Esophagus squamous epithelium (tissue), 5 donors: ENCODE measurements around the gene PTCD3. TPM values are rescaled to one million over a fixed set of nuclear protein-coding genes. Genes with fewer than 3 reads are reported as not detected.

ENCODE experiments used
- DNase-seq: peaks from one replicate; lab custom pipeline; 2025; lab: John Stamatoyannopoulos, UW
- H3K27ac ChIP-seq, 4 donors: fragments of 200-600 bp; sonication (generic); one replicate each; pipeline ENCODE4 v1.5.1; 2016 to 2019; ENCODE audit warnings: mild to moderate bottlenecking in 1 of 4
- H3K27me3 ChIP-seq, 4 donors: fragments of 200-600 bp; sonication (generic); 1 replicate in 3 of 4; 2 replicates in 1 of 4; pipeline versions ENCODE4 v1.5.1 to v1.6.0; 2017 to 2021; ENCODE audit warnings: antibody characterized with exemption in 1 of 4
- H3K36me3 ChIP-seq, 3 donors: fragments of 200-600 bp; sonication (generic); one replicate each; pipeline ENCODE4 v1.5.1; 2016 to 2019
- H3K4me1 ChIP-seq, 3 donors: fragments of 200-600 bp; sonication (generic); one replicate each; pipeline ENCODE4 v1.5.1; 2017 to 2019
- H3K4me3 ChIP-seq, 4 donors: fragments of 200-600 bp; sonication (generic); 1 replicate in 3 of 4; 2 replicates in 1 of 4; pipeline ENCODE4 v1.5.1; 2016 to 2019; ENCODE audit warnings: mild to moderate bottlenecking in 2 of 4, moderate library complexity in 1 of 4
- H3K9me3 ChIP-seq, 3 donors: fragments of 200-600 bp; sonication (generic); one replicate each; pipeline ENCODE4 v1.5.1; 2016 to 2019
- POLR2A ChIP-seq, 4 donors: fragments of 450-650 bp; IDR thresholded peaks; one replicate each; pipeline ENCODE4 v1.6.1; 2017; ENCODE audit warnings: antibody characterized with exemption in 4 of 4, mild to moderate bottlenecking in 4 of 4, moderate library complexity in 3 of 4
- WGBS, 2 donors: methylation state at CpG; one replicate each; pipeline ENCODE4 v1.1.5; 2018; 5-methylcytosine and 5-hydroxymethylcytosine counted together
- intact Hi-C: fragments of 100-400 bp; cut with DNase I; formaldehyde crosslinking; loops from one replicate; pipeline ENCODE4 v1.15.0; 2022
- small RNA-seq, 4 donors: library from RNA; depleted of rRNA; stranded (forward); fragments of <200 nt; gene quantifications; one replicate each; pipeline ENCODE3, GENCODE V24; 2016
- total RNA-seq, 4 donors: library from RNA; depleted of rRNA; stranded (reverse); fragments of >200 nt; gene quantifications; one replicate each; pipeline ENCODE4 v1.1.0, GENCODE V29; 2016
- TF ChIP-seq, protein P1 (sequence below), 6 experiments: fragments of 450-650 bp in 4 of 6; fragments of 200-600 bp in 2 of 6; sonication (generic) in 2 of 6; IDR thresholded peaks; one replicate each; pipeline ENCODE4 v1.5.1; 2016 to 2019; ENCODE audit warnings: antibody characterized with exemption in 6 of 6, mild to moderate bottlenecking in 4 of 6, moderate library complexity in 4 of 6
- donor health status: DM: yes; HTN: yes; CAD: no.

The PTCD3 gene
- total RNA-seq, 4 donors from 2014 or later, result 16.7 to 63.9 (median 53.1) TPM

DNA sequence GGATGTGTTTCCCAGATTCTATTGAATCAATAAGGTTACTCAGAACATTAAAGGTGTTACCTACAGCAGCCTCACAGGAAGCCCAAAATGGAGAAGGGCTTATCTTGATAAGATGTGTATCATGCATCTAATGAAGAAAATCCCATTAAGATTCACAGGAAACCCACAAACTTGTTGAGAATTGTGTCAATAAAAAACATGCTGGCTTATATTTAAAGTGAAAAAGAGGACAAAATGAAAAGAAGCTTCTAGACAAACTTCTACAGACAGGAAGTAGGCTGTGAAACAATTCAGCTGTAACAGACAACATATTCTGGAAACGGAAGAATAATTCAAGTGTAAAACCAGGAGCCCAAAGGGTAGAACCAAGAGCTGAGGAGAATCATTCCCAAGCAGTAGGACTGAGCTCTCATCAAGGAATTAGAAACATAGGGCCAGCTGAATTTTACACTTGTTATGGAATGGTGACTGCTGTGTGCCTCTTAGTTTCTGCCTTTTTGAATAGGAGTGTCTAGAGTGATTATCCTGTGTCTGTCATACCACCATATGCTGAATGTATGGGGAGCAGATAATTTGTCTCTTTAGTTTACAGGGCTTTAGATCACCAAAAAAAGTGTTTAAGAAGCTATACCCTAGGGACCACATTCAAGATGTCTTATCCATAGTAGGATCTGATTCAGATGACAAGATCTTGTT lies 79.6 kb downstream of the PTCD3 start:
- no peak for DNase-seq
- Histone ChIP-seq H3K4me3 (no peak overlapping the region), H3K36me3 (peaks cover 0 to 26% (median 0%) of the 10 kb centered on the region in 3 donors), H3K4me1 (peaks cover 0 to 51% (median 13%) of the 10 kb centered on the region in 3 donors), H3K27ac (peak overlapping the region in 2 of 4 donors; percentile 26 to 36), H3K9me3 (no peaks in the 10 kb centered on the region), H3K27me3 (no peaks in the 10 kb centered on the region)
- TF ChIP-seq, protein P1, sequence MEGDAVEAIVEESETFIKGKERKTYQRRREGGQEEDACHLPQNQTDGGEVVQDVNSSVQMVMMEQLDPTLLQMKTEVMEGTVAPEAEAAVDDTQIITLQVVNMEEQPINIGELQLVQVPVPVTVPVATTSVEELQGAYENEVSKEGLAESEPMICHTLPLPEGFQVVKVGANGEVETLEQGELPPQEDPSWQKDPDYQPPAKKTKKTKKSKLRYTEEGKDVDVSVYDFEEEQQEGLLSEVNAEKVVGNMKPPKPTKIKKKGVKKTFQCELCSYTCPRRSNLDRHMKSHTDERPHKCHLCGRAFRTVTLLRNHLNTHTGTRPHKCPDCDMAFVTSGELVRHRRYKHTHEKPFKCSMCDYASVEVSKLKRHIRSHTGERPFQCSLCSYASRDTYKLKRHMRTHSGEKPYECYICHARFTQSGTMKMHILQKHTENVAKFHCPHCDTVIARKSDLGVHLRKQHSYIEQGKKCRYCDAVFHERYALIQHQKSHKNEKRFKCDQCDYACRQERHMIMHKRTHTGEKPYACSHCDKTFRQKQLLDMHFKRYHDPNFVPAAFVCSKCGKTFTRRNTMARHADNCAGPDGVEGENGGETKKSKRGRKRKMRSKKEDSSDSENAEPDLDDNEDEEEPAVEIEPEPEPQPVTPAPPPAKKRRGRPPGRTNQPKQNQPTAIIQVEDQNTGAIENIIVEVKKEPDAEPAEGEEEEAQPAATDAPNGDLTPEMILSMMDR (IDR thresholded peaks at IDR 0.05), result no peak
- no peak for TF ChIP-seq POLR2A (IDR thresholded peaks at IDR 0.05)
- WGBS, 2 donors, result 47 to 56% methylated on average over 1 of the region's 1 CpG
- intact Hi-C loops, result no loop called here

DNA sequence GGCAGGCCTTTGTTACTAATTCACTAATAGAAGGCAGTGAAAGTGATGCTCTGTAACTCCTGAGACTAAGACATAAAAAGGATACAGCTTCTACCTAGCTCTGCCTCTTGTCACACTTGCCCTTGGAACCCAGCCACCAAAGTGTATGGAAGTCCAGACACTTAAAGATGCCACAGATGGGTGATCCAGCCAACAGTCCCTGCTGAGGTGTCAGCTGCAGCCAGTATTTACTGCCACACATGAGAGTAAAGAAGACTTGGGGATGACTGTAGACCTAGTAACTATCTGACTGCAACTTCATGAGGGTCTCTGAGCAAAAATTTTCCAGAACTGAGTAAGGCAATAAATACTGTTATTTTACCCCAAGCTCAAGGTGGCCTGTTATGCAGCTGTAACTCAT lies 80.4 kb downstream of the PTCD3 start:
- no peak overlapping the region for H3K4me3 ChIP-seq
- H3K4me1 ChIP-seq, result peaks cover 0 to 59% (median 13%) of the 10 kb centered on the region in 3 donors
- no peak for DNase-seq
- no peaks in the 10 kb centered on the region for H3K27me3 ChIP-seq
- peaks cover 0 to 23% (median 0%) of the 10 kb centered on the region in 3 donors for H3K36me3 ChIP-seq
- intact Hi-C loops, result no loop called here
- no peak for TF ChIP-seq POLR2A (IDR thresholded peaks at IDR 0.05)
- TF ChIP-seq, protein P1 (IDR thresholded peaks at IDR 0.05), result no peak
- peak overlapping the region in 2 of 4 donors; percentile 26 to 36 for H3K27ac ChIP-seq
- no peaks in the 10 kb centered on the region for H3K9me3 ChIP-seq

DNA sequence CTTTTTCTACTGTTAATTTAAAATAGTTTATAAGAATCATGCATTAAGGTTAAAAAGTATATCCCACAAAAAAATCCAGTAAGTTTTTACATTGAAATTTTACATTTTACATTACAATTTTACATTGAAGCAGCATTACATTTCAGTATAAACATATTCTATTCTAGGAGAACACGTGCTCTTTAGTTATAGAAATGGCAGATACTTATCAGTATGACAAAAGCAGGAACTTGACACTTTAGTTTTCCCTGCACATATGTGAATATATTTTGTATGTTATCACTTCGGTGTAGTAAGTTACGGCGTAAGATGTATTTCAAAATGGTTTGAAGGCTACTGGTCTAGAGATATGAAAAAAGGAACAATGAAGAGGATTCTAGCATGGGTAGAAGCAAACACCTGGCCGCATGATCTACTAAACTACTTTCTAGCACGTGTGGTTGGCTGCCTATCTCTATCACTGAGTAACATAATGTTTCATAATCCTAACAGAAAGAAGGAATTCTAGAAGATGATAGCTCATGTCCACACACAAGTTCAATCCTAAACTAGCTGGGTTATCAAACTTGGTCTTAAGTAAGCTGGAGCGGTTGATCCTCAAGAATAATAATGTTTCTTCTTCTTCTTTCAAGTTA lies 83.9 kb downstream of the PTCD3 start:
- TF ChIP-seq POLR2A (IDR thresholded peaks at IDR 0.05), result no peak
- TF ChIP-seq, protein P1 (IDR thresholded peaks at IDR 0.05), result no peak
- 81 to 83% methylated on average over 7 of the region's 7 CpGs for WGBS, 2 donors
- Histone ChIP-seq H3K4me3 (no peak overlapping the region), H3K27me3 (no peaks in the 10 kb centered on the region), H3K9me3 (no peaks in the 10 kb centered on the region), H3K4me1 (peaks cover 6 to 82% (median 22%) of the 10 kb centered on the region in 3 donors), H3K36me3 (peaks cover 0 to 23% (median 0%) of the 10 kb centered on the region in 3 donors), H3K27ac (no peak overlapping the region)
- intact Hi-C loops, result no loop called here
- DNase-seq, result no peak

Small RNA genes within 50 kb of the gene (small RNA-seq; reads per million reads assigned to genes)
- 0 reads per million in 4 donors for gene RF00019
- 1,520 to 3,904 (median 3,294) reads per million in 4 donors for gene SNORD94

Other genes starting within 250 kb of the PTCD3 start
- 10 to 100 TPM in 1 of 4 donors, 1 to 10 TPM in 3; 1.3 to 13.5 (median 5.2) TPM for gene ST3GAL5, start 217.2 kb upstream of the PTCD3 start, total RNA-seq
- gene POLR1A, start 349 bp upstream of the PTCD3 start, total RNA-seq, result 10 to 100 TPM; 11.8 to 20.2 (median 16.2) TPM
- gene IMMT, start 89.2 kb downstream of the PTCD3 start, total RNA-seq, result 10 to 100 TPM; 40.1 to 55.1 (median 49.0) TPM
- 10 to 100 TPM; 23.0 to 30.8 (median 29.3) TPM for gene MRPL35, start 93.2 kb downstream of the PTCD3 start, total RNA-seq
- 10 to 100 TPM in 1 of 4 donors, 1 to 10 TPM in 2, under 1 TPM in 1; 0.83 to 10.3 (median 2.0) TPM for gene REEP1, start 231.4 kb downstream of the PTCD3 start, total RNA-seq